GM12878 (cell line): ENCODE data around the gene ITFG1. TPM values are rescaled to one million over a fixed set of nuclear protein-coding genes. Genes with fewer than 3 reads are reported as not detected.

Experiments used
- ASH2L ChIP-seq: fragments of 300-600, 200-600 bp; sonication (generic); IDR thresholded peaks from 2 replicates; pipeline ENCODE4 v1.6.1; 2017; ENCODE audit warnings: low read depth, mild to moderate bottlenecking, borderline replicate concordance
- BHLHE40 ChIP-seq, 2 experiments: fragments of 450-650 bp in 1 of 2; IDR thresholded peaks; 2 replicates each; pipeline ENCODE4 v1.6.1; 2011 to 2017; ENCODE audit warnings: low read depth in 2 of 2, borderline replicate concordance in 1 of 2, improper control_type of control experiment in 1 of 2, low read length in 1 of 2, mild to moderate bottlenecking in 1 of 2
- CREM ChIP-seq: IDR thresholded peaks from 2 replicates; pipeline ENCODE4 v1.6.1; 2014; ENCODE audit warnings: antibody characterized with exemption, low read depth
- DPF2 ChIP-seq: fragments of 450-650 bp; IDR thresholded peaks from 2 replicates; pipeline ENCODE4 v1.6.1; 2017; ENCODE audit warnings: mild to moderate bottlenecking
- FOXM1 ChIP-seq: IDR thresholded peaks from 2 replicates; pipeline ENCODE4 v1.6.1; 2012; ENCODE audit warnings: low read depth, mild to moderate bottlenecking, inconsistent platforms, low read length, moderate library complexity
- HCFC1 ChIP-seq: fragments of 150-350 bp; IDR thresholded peaks from 2 replicates; pipeline ENCODE4 v1.6.1; 2014; ENCODE audit warnings: low read length
- IKZF1 ChIP-seq: fragments of 450-650 bp; conservative IDR thresholded peaks from 2 replicates; pipeline ENCODE4 v1.6.1; 2017; ENCODE audit warnings: antibody characterized with exemption, mild to moderate bottlenecking
- JUNB ChIP-seq: IDR thresholded peaks from 2 replicates; pipeline ENCODE4 v1.6.1; 2016; ENCODE audit warnings: antibody characterized with exemption, mild to moderate bottlenecking
- NFIC ChIP-seq: IDR thresholded peaks from 2 replicates; pipeline ENCODE4 v1.6.1; 2012; ENCODE audit warnings: low read depth, mild to moderate bottlenecking, inconsistent platforms, low read length, moderate library complexity
- NR2F1 ChIP-seq: fragments of 450-650 bp; conservative IDR thresholded peaks from 2 replicates; pipeline ENCODE4 v1.6.1; 2017; ENCODE audit warnings: mild to moderate bottlenecking
- PAX8 ChIP-seq: fragments of 450-650 bp; IDR thresholded peaks from 2 replicates; pipeline ENCODE4 v1.6.1; 2017; ENCODE audit warnings: mild to moderate bottlenecking, moderate library complexity
- RAD51 ChIP-seq: fragments of 450-650 bp; IDR thresholded peaks from 2 replicates; pipeline ENCODE4 v1.6.1; 2016; ENCODE audit warnings: moderate library complexity, mild to moderate bottlenecking, inconsistent platforms
- SIN3A ChIP-seq: IDR thresholded peaks from 2 replicates; pipeline ENCODE4 v1.6.1; 2012; ENCODE audit warnings: low read depth, low read length, improper control_type of control experiment
- SIX5 ChIP-seq: IDR thresholded peaks from 2 replicates; pipeline ENCODE4 v1.6.1; 2011; ENCODE audit warnings: mild to moderate bottlenecking, low read depth, low read length, moderate library complexity; ENCODE audit not compliant: severe bottlenecking
- SREBF2 ChIP-seq: IDR thresholded peaks from 2 replicates; pipeline ENCODE4 v1.6.1; 2012; ENCODE audit warnings: mild to moderate bottlenecking, low read length
- TAF1 ChIP-seq: IDR thresholded peaks from 2 replicates; pipeline ENCODE4 v1.6.1; 2011; ENCODE audit warnings: mild to moderate bottlenecking, low read depth, low read length, borderline replicate concordance
- TBL1XR1 ChIP-seq: IDR thresholded peaks from 2 replicates; pipeline ENCODE4 v1.6.1; 2012; ENCODE audit warnings: low read depth, low read length, improper control_type of control experiment
- ZNF274 ChIP-seq: IDR thresholded peaks from one replicate; pipeline ENCODE4 v1.8.0; 2011; ENCODE audit not compliant: insufficient read length, insufficient read depth
- polyA plus RNA-seq, 11 experiments: library from polyadenylated mRNA; depleted of rRNA in 4 of 11; unstranded in 6 of 11; stranded (reverse) in 5 of 11; fragments of >200 nt; fragmentation: Nextera tagmentation in 4 of 11; fragmentation: Illumina TruSeq in 1 of 11; extraction: Ambion mirVana in 4 of 11; extraction: Trizol in 1 of 11; gene quantifications; 1 replicate in 1 of 11; 2 replicates in 10 of 11; pipeline versions ENCODE4 v1.2.1 to v1.2.3, GENCODE V29; 2011 to 2016; ENCODE audit warnings: inconsistent platforms in 2 of 11, missing spikeins in 2 of 11, low read depth in 1 of 11
- total RNA-seq, 4 experiments: library from RNA; depleted of rRNA in 3 of 4; stranded (reverse); fragments of >200 nt in 3 of 4; fragmentation: Illumina TruSeq in 1 of 4; extraction: Trizol in 1 of 4; gene quantifications; 2 replicates each; pipeline versions ENCODE4 v1.2.1 to v1.2.3, GENCODE V29; 2013 to 2021
- TF ChIP-seq, protein P1 (sequence below): IDR thresholded peaks from 2 replicates; pipeline ENCODE4 v1.6.1; 2011; ENCODE audit warnings: borderline replicate concordance, low read depth, mild to moderate bottlenecking, moderate library complexity, mixed read lengths, low read length; ENCODE audit not compliant: insufficient read depth; ENCODE audit errors: extremely low read length
- TF ChIP-seq, protein P2 (sequence below): IDR thresholded peaks from 2 replicates; pipeline ENCODE4 v1.6.1; 2012; ENCODE audit warnings: low read depth, low read length, improper control_type of control experiment
- TF ChIP-seq, protein P3 (sequence below): fragments of 450-650 bp; IDR thresholded peaks from 2 replicates; pipeline ENCODE4 v1.6.1; 2016; ENCODE audit warnings: mild to moderate bottlenecking
- TF ChIP-seq, protein P4 (sequence below): fragments of 450-650 bp; IDR thresholded peaks from 2 replicates; pipeline ENCODE4 v1.6.1; 2018; ENCODE audit warnings: borderline replicate concordance, mild to moderate bottlenecking; ENCODE audit not compliant: partially characterized antibody
- TF ChIP-seq, protein P5 (sequence below): fragments of 150-350 bp; IDR thresholded peaks from 2 replicates; pipeline ENCODE4 v1.6.1; 2016; ENCODE audit warnings: low read depth, low read length

Gene ITFG1
- total and polyA plus RNA-seq, 10 of the 15 experiments (the other 5 are each of a cell fraction or from before 2014, with no cell fraction given) = 9.3 to 56.3 (median 28.6) TPM

DNA sequence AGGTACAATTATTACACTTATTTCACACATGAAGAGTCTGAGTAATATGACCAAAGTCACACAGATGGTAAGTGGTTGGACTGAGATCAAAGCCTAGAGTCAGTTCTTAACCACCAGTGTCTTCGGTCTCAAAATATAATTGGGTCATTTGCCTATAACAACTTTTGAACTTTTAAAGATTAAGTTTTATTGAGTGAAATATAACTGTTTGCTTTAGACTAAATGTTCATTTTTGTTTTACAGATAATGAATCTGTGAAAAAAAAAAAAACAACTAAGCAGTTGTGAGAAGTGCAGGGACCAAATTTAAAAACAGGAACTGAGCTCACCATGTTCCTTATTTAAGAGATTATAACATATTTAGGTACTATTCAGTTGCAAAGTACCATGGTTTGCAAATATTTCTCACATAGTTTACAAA is 150.1 kb downstream of the ITFG1 start (continued):
- peak; percentile 34; the same call in 1 of the 2 replicates for TF ChIP-seq JUNB
- 0 out of 2 replicates have a peak, but pooled peaks have one; percentile 41 for TF ChIP-seq NR2F1
- TF ChIP-seq, protein P1, sequence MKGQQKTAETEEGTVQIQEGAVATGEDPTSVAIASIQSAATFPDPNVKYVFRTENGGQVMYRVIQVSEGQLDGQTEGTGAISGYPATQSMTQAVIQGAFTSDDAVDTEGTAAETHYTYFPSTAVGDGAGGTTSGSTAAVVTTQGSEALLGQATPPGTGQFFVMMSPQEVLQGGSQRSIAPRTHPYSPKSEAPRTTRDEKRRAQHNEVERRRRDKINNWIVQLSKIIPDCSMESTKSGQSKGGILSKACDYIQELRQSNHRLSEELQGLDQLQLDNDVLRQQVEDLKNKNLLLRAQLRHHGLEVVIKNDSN = no peak
- TF ChIP-seq FOXM1 = no peak
- TF ChIP-seq, protein P2, sequence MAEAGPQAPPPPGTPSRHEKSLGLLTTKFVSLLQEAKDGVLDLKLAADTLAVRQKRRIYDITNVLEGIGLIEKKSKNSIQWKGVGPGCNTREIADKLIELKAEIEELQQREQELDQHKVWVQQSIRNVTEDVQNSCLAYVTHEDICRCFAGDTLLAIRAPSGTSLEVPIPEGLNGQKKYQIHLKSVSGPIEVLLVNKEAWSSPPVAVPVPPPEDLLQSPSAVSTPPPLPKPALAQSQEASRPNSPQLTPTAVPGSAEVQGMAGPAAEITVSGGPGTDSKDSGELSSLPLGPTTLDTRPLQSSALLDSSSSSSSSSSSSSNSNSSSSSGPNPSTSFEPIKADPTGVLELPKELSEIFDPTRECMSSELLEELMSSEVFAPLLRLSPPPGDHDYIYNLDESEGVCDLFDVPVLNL = no peak
- TF ChIP-seq, protein P3, sequence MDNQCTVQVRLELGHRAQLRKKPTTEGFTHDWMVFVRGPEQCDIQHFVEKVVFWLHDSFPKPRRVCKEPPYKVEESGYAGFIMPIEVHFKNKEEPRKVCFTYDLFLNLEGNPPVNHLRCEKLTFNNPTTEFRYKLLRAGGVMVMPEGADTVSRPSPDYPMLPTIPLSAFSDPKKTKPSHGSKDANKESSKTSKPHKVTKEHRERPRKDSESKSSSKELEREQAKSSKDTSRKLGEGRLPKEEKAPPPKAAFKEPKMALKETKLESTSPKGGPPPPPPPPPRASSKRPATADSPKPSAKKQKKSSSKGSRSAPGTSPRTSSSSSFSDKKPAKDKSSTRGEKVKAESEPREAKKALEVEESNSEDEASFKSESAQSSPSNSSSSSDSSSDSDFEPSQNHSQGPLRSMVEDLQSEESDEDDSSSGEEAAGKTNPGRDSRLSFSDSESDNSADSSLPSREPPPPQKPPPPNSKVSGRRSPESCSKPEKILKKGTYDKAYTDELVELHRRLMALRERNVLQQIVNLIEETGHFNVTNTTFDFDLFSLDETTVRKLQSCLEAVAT = no peak
- peak; percentile 70 for TF ChIP-seq DPF2
- no peak for TF ChIP-seq IKZF1
- TF ChIP-seq SIN3A = no peak
- no peak for TF ChIP-seq TBL1XR1
- no peak for TF ChIP-seq ZNF274
- TF ChIP-seq TAF1 = no peak
- no peak for TF ChIP-seq ASH2L
- TF ChIP-seq, protein P4, sequence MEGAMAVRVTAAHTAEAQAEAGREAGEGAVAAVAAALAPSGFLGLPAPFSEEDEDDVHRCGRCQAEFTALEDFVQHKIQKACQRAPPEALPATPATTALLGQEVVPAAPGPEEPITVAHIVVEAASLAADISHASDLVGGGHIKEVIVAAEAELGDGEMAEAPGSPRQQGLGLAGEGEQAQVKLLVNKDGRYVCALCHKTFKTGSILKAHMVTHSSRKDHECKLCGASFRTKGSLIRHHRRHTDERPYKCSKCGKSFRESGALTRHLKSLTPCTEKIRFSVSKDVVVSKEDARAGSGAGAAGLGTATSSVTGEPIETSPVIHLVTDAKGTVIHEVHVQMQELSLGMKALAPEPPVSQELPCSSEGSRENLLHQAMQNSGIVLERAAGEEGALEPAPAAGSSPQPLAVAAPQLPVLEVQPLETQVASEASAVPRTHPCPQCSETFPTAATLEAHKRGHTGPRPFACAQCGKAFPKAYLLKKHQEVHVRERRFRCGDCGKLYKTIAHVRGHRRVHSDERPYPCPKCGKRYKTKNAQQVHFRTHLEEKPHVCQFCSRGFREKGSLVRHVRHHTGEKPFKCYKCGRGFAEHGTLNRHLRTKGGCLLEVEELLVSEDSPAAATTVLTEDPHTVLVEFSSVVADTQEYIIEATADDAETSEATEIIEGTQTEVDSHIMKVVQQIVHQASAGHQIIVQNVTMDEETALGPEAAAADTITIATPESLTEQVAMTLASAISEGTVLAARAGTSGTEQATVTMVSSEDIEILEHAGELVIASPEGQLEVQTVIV = no peak
- no peak for TF ChIP-seq SIX5
- 0 out of 4 replicates have a peak, but pooled peaks of 1 of the 2 experiments have one; percentile 40 for TF ChIP-seq BHLHE40 (IDR thresholded peaks at IDR 0.05; ENCODE audit: borderline replicate concordance in 1 of 2, low read depth in 2 of 2, low read length in 1 of 2)
- TF ChIP-seq SREBF2 = no peak
- TF ChIP-seq, protein P5, sequence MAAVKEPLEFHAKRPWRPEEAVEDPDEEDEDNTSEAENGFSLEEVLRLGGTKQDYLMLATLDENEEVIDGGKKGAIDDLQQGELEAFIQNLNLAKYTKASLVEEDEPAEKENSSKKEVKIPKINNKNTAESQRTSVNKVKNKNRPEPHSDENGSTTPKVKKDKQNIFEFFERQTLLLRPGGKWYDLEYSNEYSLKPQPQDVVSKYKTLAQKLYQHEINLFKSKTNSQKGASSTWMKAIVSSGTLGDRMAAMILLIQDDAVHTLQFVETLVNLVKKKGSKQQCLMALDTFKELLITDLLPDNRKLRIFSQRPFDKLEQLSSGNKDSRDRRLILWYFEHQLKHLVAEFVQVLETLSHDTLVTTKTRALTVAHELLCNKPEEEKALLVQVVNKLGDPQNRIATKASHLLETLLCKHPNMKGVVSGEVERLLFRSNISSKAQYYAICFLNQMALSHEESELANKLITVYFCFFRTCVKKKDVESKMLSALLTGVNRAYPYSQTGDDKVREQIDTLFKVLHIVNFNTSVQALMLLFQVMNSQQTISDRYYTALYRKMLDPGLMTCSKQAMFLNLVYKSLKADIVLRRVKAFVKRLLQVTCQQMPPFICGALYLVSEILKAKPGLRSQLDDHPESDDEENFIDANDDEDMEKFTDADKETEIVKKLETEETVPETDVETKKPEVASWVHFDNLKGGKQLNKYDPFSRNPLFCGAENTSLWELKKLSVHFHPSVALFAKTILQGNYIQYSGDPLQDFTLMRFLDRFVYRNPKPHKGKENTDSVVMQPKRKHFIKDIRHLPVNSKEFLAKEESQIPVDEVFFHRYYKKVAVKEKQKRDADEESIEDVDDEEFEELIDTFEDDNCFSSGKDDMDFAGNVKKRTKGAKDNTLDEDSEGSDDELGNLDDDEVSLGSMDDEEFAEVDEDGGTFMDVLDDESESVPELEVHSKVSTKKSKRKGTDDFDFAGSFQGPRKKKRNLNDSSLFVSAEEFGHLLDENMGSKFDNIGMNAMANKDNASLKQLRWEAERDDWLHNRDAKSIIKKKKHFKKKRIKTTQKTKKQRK = no peak
- no peak for TF ChIP-seq HCFC1
- peak; percentile 65; the same call in 1 of the 2 replicates for TF ChIP-seq NFIC
- no peak for TF ChIP-seq RAD51
- no peak for TF ChIP-seq CREM
- TF ChIP-seq PAX8 = no peak
